C4-2B (cell line): ENCODE results near the gene MYLK.
A peak's percentile ranks its signal among the peaks of the same experiment; 100 is the strongest.

Experiments used
- H3K27ac ChIP-seq: fragments of 450-650 bp; 2 replicates; pipeline ENCODE4 v1.5.1; 2017
- ZFX ChIP-seq: fragments of 450-650 bp; IDR thresholded peaks from 2 replicates; pipeline ENCODE4 v1.6.1; 2017
- TF ChIP-seq, protein P1 (sequence below): fragments of 450-650 bp; conservative IDR thresholded peaks from 2 replicates; pipeline ENCODE4 v1.5.1; 2017; ENCODE audit warnings: mild to moderate bottlenecking

The MYLK gene

GRCh38 chr3:123650101-123650500 is 234.0 kb downstream of the MYLK start:
- no peak overlapping the region for H3K27ac ChIP-seq
- TF ChIP-seq ZFX: no peak
- TF ChIP-seq, protein P1, sequence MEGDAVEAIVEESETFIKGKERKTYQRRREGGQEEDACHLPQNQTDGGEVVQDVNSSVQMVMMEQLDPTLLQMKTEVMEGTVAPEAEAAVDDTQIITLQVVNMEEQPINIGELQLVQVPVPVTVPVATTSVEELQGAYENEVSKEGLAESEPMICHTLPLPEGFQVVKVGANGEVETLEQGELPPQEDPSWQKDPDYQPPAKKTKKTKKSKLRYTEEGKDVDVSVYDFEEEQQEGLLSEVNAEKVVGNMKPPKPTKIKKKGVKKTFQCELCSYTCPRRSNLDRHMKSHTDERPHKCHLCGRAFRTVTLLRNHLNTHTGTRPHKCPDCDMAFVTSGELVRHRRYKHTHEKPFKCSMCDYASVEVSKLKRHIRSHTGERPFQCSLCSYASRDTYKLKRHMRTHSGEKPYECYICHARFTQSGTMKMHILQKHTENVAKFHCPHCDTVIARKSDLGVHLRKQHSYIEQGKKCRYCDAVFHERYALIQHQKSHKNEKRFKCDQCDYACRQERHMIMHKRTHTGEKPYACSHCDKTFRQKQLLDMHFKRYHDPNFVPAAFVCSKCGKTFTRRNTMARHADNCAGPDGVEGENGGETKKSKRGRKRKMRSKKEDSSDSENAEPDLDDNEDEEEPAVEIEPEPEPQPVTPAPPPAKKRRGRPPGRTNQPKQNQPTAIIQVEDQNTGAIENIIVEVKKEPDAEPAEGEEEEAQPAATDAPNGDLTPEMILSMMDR: no peak

DNA sequence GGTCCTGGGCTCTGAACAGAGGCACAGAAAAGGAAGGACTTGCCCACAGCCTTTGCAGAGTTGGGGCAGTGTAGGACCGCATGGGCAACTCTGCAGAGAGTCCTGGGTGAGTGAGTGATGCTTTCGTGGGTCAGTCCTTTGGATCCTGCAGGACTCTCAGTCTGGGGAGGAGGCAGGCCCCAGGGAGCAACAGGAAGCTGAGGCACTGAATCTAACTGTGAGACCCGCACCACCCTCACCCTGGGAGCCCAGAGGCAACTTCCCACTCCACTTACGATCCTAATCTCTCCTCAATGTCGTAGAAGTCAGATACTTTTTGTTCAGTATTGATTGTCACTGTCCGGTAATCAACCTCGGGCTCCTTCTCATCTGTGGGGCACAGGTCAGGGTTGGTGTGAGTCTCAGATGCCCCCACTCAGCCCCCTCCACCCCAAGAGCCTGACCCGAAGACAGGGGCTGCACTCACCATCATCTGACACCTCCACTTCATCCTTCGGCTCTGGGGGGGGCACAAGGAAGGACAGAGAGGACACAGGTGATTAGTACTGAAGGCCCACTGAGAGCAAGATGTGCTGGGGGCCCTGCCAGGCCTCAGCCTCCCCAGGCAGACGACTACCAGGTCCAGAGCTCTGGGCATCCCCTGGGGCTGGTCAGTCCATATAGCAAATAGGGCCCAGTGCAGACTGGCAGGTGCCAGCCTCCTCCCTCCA is 235.3 kb downstream of the MYLK start:
- no peak overlapping the region for H3K27ac ChIP-seq
- TF ChIP-seq, protein P1: no peak
- TF ChIP-seq ZFX: no peak

- H3K27ac ChIP-seq: no peak overlapping the region
- no peak for TF ChIP-seq ZFX
- TF ChIP-seq, protein P1: no peak
Measured at GRCh38 chr3:123644358-123644757, 239.8 kb downstream of the MYLK start.

DNA sequence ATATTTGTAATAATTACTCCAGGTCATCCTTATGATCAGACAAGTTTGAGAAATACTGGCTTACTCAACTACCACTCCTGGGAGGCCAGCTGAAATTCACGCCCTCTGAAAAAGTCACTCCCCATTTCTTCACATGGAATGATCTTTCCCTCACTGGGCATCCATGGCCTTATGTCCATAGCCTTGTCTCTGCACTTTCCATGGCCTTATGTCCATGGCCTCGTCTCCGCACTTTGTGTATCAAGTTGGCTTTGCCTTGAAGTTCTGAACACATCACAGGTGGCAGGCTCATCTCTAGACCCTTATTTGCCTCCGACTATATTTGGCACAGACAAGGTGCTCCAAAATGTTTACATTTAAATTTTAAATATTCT is 241.2 kb downstream of the MYLK start:
- TF ChIP-seq ZFX: no peak
- TF ChIP-seq, protein P1: no peak
- H3K27ac ChIP-seq: no peak overlapping the region

DNA sequence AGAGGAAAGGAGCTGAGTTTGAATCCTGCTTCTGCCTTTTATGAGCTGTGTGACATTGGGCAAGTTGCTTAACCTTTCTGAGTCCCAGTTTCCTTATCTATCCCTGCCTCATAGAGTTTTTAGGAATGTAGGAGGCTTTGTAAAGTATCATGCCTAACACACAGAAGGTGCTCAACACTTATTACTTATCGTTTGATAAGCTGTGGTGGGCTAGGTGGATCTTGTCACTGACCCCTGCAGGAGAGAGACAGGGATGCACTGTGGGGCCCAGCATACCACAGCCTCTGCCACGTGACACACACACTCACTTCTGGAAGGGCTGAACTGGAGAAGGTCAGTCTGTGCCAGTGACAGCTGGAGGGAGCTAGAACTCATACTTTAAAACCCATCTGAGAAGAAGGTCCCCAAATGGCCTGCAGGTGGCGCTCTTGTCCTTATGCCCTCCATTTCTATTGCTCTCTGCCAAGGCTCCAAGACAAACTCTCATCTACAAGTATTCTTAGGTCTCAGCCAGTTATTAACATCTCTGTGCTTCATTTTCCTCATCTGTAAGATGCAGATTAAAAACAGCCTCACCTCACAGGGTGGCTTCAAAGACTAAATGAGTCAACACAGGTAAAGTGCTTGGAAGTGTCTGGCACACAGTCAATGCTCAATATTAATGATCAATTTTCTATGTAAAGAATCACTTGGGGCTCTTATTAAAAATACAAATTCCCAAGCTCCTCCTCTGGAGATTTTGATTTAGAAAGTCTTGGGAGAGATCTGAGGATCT is 241.8 kb downstream of the MYLK start:
- no peak overlapping the region; the same call in 1 of the 2 replicates for H3K27ac ChIP-seq

DNA sequence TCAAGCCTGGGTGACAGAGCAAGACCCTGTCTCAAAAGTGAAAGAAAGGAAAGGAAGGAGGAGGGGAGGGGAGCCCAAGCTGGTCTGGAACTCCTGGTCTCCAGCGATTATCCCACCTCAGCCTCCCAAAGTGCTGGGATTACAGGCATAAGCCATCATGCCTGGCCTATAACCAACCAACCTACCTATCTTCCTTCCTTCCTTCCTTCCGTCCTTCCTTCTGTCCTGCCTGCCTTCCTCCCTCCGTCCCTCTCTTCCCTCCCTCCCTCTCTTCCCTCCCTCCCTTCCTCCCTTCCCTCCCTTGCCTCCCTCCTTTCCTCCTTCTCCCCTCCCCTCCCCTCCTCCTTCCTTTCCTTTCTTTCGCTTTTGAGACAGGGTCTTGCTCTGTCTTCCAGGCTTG is 242.6 kb downstream of the MYLK start:
- H3K27ac ChIP-seq: no peak overlapping the region; the same call in 1 of the 2 replicates
- TF ChIP-seq, protein P1: no peak
- no peak for TF ChIP-seq ZFX

More for the DNA sequence above, 241.8 kb downstream of the MYLK start:
- TF ChIP-seq, protein P1: peak; percentile 98
- TF ChIP-seq ZFX: no peak
